Measurements from ENCODE around the gene MYO6.

GRCh38 chr6:75794351-75794846 lies 45.4 kb downstream of the MYO6 start:
- TF ChIP-seq CTCF (IDR thresholded peaks at IDR 0.05) (no peak), POLR2A (IDR thresholded peaks at IDR 0.05) (no peak)

Data from adrenal gland (tissue), 5 donors.